Dedifferentiated amniotic fluid mesenchymal stem cell (primary cell): Measurements from ENCODE around the gene TNFSF4.
"Not testable (repeated sequence)": the region's sequence is repeated elsewhere in the genome, so short reads cannot be mapped to it uniquely, and the experiment has no call there.

ENCODE experiments used
- DNase-seq: peaks from one replicate; pipeline ENCODE4 v3.0.0-alpha.2; 2016; ENCODE audit errors: extremely low spot score

The TNFSF4 gene

GRCh38 chr1:173164178-173164577, 43.0 kb downstream of the TNFSF4 start:
- no peak for DNase-seq

GRCh38 chr1:173163222-173163621, 43.9 kb downstream of the TNFSF4 start:
- DNase-seq = no peak

- no peak for DNase-seq
Measured at GRCh38 chr1:173162601-173163000, 44.5 kb downstream of the TNFSF4 start.

GRCh38 chr1:173161510-173162221, 45.5 kb downstream of the TNFSF4 start:
- DNase-seq = peak; percentile 31

GRCh38 chr1:173153964-173154363, 53.2 kb downstream of the TNFSF4 start:
- DNase-seq = not testable (repeated sequence)

DNA sequence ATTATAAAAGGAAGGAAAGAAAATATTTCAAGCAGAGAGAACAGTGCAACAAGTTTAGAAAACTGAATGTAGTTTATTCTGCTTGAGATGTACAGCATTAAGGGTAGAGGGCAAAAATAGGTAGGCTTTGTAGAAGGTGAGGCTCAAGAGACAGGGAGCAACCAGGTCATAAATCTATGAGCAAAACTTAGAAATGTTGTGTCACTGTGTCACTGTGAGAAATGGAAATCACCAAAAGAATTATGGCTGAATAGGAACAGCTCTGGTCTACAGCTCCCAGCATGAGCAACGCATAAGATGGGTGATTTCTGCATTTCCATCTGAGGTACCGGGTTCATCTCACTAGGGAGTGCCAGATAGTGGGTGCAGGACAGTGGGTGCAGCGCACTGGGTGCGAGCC, 53.6 kb downstream of the TNFSF4 start:
- no peak for DNase-seq

- no peak for DNase-seq
Measured at GRCh38 chr1:173152598-173152997, 54.5 kb downstream of the TNFSF4 start.

DNA sequence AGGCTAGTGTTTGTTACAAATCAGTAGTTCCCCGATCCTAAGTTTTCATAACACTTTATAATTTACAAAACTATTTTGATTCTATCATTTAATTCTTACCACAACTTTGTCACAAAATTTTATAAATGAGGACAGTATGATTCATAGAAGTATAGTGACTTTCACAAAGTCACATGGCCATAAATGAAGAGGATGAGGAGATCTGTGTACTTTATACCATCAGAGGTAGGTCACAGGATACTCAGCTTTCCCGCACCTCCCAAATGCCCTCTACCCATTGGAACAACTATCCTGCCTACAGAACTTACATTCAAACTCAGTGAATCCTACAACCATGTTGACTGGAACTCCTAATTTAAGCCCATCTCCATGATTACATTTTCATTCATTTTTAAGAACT, 56.3 kb downstream of the TNFSF4 start:
- no peak for DNase-seq

DNA sequence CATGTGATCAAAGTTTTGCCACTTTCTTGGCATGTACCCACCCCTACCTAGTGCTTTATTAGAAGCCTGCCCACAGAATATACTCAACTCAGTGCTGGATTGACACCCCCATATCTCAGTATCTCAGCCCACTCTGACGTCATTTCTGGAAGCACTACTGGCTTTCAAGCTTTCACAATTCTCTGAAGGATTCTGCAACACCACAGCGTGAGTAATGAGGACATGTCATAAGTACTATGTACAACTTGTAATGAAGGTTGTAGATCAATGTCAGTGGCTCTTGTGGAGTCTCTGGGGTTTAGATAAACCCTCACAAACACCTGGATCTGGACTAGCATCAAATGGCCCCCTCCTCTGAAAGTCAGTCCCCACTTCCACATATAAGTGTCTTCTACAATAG, 57.2 kb downstream of the TNFSF4 start:
- no peak for DNase-seq

DNA sequence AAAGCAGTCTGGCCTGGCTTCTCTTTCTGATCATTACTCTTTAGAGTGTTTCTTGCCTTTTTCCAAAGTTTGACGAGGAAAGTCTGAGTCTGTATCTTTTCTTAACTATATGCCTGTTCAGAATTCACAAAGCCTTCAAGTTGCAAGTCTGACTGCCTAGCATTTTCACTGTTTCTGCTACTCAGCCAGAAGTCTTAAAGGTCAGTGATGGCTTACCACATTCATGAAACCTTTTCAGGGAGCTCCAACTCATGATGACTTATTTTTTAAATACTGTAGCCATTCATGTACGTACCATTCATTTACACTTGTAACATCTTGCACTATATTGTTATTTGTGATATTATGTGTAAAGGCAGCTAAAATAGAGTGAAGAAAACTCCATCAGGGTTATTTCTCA, 58.2 kb downstream of the TNFSF4 start:
- no peak for DNase-seq

GRCh38 chr1:173148545-173148944, 58.6 kb downstream of the TNFSF4 start:
- no peak for DNase-seq

DNA sequence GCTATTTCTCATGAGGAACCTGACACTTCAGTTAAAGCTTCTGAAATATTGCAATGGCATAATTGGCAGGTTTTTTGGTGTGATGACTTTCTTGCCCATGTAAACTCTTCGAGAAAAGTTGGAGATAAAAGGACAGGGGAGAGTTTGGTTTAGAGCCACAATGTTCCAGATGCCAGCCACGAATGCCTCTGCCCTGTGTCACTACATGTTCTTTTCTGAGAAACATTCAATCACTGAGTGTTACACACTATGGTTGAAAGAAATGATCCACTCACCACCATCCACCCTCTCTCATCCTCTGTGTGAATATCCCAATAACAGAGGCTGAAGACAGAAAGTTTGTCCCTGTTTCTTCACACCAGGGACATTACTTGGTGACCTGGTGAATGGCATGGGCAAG, 66.4 kb downstream of the TNFSF4 start:
- no peak for DNase-seq

GRCh38 chr1:173139706-173140105, 67.4 kb downstream of the TNFSF4 start:
- DNase-seq = no peak

GRCh38 chr1:173137107-173137706, 69.9 kb downstream of the TNFSF4 start:
- no peak for DNase-seq

DNA sequence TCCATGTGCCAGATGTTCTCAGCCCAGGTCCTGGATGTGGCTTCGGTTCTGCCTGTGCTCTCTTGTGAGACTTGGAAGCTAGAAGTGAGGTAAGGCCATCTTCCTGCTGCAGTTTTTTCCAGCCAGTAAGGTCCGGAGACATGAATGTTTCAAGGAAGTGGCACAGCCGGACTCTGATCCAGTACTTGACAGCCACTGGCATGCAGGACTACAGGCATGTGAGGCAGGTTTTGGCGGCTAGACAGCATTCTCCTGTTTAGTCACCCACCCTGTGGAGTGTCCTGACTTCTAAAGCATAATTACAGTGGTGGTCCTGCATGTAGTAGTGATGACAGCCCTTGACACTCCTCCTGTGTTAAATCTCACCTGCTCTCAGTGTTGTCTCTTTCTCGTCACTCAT, 72.3 kb downstream of the TNFSF4 start:
- DNase-seq = no peak

GRCh38 chr1:173134029-173134428, 73.1 kb downstream of the TNFSF4 start:
- no peak for DNase-seq
